Pancreas (tissue), 10 donors: ENCODE measurements around the gene GNMT. TPM values are rescaled to one million over a fixed set of nuclear protein-coding genes. Genes with fewer than 3 reads are reported as not detected.
"Not testable (repeated sequence)": the region's sequence is repeated elsewhere in the genome, so short reads cannot be mapped to it uniquely, and the experiment has no call there.

ENCODE experiments used
- ATAC-seq, 4 donors: fragments of 200-7000 bp; cut with Tn5 transposase; one replicate each; pipeline versions ENCODE4 v1.8.0 to v1.9.1; 2020; ENCODE audit warnings: mild to moderate bottlenecking in 4 of 4, moderate library complexity in 4 of 4
- DNase-seq, 6 donors: peaks; one replicate each; pipeline ENCODE4 v3.0.0-alpha.2; 2020
- FAIRE-seq: peaks from 2 replicates; lab custom pipeline; 2012; peaks lifted over from hg19 to GRCh38; lab: Jason Lieb, UNC
- H3K27ac ChIP-seq, 4 donors: fragments of 200-600 bp; sonication (generic); 1 replicate in 3 of 4; 2 replicates in 1 of 4; pipeline versions ENCODE4 v1.5.0 to v1.8.0; 2020
- H3K27me3 ChIP-seq, 4 donors: fragments of 200-600 bp; one replicate each; pipeline ENCODE4 v1.8.0; 2021
- H3K36me3 ChIP-seq, 3 donors: fragments of 200-600 bp; sonication (generic) in 1 of 3; one replicate each; pipeline versions ENCODE4 v1.5.0 to v1.8.0; 2020 to 2021
- H3K4me1 ChIP-seq, 3 donors: fragments of 200-600 bp; one replicate each; pipeline ENCODE4 v1.8.0; 2021
- H3K4me3 ChIP-seq, 4 donors: fragments of 200-600 bp; sonication (generic) in 2 of 4; one replicate each; pipeline versions ENCODE4 v1.5.0 to v1.8.0; 2020 to 2021
- H3K9me3 ChIP-seq, 4 donors: fragments of 200-600 bp; one replicate each; pipeline ENCODE4 v1.8.0; 2021
- CTCF ChIP-seq, 4 donors: fragments of 200-600 bp; sonication (generic) in 3 of 4; IDR thresholded peaks; one replicate each; pipeline versions ENCODE4 v1.5.0 to v1.8.0; 2021; ENCODE audit warnings: antibody characterized with exemption in 4 of 4
- WGBS, 2 donors: extraction: QIAGEN DNeasy Blood & Tissue Kit; methylation state at CpG; one replicate each; pipeline ENCODE4 v1.1.7; 2013; 5-methylcytosine and 5-hydroxymethylcytosine counted together
- intact Hi-C, 3 donors: fragments of 100-400 bp; cut with DNase I; formaldehyde crosslinking; loops; one replicate each; pipeline versions ENCODE4 v1.11.1 to v1.14.2; 2022
- polyA plus RNA-seq, 2 donors: library from polyadenylated mRNA; stranded (reverse); fragments of 200-250 nt; gene quantifications; one replicate each; pipeline ENCODE4 v1.2.3, GENCODE V29; 2013
- total RNA-seq, 6 donors: library from RNA; stranded (reverse); fragmentation: NEBNext Ultra II Directional in 4 of 6; extraction: Animal tissue kit (Norgen Biotek cat#: 25700) in 4 of 6; gene quantifications; one replicate each; pipeline versions ENCODE4 v1.2.1 to v1.2.4, GENCODE V29; 2021 to 2023
- donor health status: healthy with polysubstance abuse.
- donor health status: DM: no; HTN: no; CAD: no; lungs with moderate emphysema.
- donor health status: DM: no; HTN: no; CAD: no.
- donor health status: control.
- donor health status: control.
- donor health status: Bipolar disorder and iron deficiency.
- donor health status: DM: yes; HTN: yes; CAD: no.
- donor health status: DM: no; HTN: no; CAD: no.
- donor health status: DM: no; HTN: no; CAD: no.
- donor health status: DM: yes; HTN: yes; CAD: no.

Gene GNMT
- total and polyA plus RNA-seq, 8 donors: 19.0 to 443 (median 102) TPM

- TF ChIP-seq CTCF (IDR thresholded peaks at IDR 0.05): no peak
- FAIRE-seq (no peak), ATAC-seq (no peak), DNase-seq (no peak)
- intact Hi-C loops: no loop called here
- Histone ChIP-seq H3K27me3 (no peaks in the 10 kb centered on the region), H3K4me3 (no peak overlapping the region), H3K4me1 (peaks cover 0 to 7% (median 0%) of the 10 kb centered on the region in 3 donors), H3K9me3 (no peaks in the 10 kb centered on the region), H3K27ac (no peak overlapping the region), H3K36me3 (no peaks in the 10 kb centered on the region)
- WGBS, 2 donors: 56 to 69% methylated on average over 5 of the region's 5 CpGs
Measured at GRCh38 chr6:42987533-42988451, 27.2 kb downstream of the GNMT start.

DNA sequence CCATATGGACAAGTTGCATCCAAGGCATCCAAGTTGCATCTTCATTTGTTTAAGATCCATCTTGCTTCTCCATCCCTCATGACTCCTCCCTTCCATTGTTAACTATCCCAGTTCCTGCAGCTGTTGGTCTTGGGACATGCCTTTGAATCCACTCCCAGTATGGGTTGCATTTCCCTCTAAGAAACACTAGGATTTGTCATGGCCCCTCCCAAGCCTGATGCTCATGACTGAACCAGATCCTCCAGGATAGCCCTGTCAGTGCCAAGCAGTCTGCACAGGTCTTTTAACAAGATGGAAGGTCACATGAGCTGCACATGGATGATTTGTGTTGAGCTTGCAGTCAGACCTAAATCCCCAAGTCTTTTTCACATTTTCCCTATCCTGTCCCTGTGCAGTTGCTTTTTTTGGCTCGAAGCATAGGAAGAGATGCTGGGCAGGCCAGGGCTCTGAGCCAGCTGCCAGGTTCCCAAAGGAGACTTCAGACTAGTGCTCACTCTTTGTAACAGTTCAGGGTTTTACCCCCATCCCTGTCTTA, 28.0 kb downstream of the GNMT start:
- Histone ChIP-seq H3K4me3 (no peak overlapping the region), H3K4me1 (peaks cover 0 to 7% (median 0%) of the 10 kb centered on the region in 3 donors), H3K27me3 (no peaks in the 10 kb centered on the region), H3K36me3 (no peaks in the 10 kb centered on the region), H3K27ac (no peak overlapping the region), H3K9me3 (no peaks in the 10 kb centered on the region)
- WGBS, 2 donors: 19 to 25% methylated on average over 1 of the region's 1 CpG
- FAIRE-seq (no peak), DNase-seq (no peak), ATAC-seq (no peak)
- intact Hi-C loops: no loop called here
- no peak for TF ChIP-seq CTCF (IDR thresholded peaks at IDR 0.05)

DNA sequence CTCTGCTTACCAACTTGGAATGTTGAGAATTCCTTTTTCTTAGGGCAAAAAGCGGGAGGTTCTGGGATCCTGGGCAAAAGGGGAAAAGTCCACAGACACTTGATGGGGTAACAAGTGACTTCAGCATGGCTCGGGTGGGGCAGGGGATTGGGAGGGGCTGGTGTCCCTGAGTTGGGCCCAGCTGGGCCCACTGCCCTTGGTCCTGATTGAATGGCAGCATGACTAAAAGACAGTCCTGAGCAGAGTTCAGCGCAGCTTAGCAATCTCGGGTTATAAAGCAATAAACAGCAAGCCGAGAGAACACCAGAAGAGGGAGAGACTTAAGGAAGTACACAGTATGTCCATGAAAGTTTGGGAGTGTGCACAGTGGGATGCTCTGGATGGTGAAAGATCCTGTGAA, 29.4 kb downstream of the GNMT start:
- no peak overlapping the region for H3K4me3 ChIP-seq
- DNase-seq: no peak
- H3K36me3 ChIP-seq: no peaks in the 10 kb centered on the region
- no peak for ATAC-seq
- intact Hi-C loops: no loop called here
- H3K4me1 ChIP-seq: peaks cover 0 to 7% (median 0%) of the 10 kb centered on the region in 3 donors
- no peaks in the 10 kb centered on the region for H3K27me3 ChIP-seq
- WGBS, 2 donors: 87 to 96% methylated on average over 5 of the region's 5 CpGs
- TF ChIP-seq CTCF (IDR thresholded peaks at IDR 0.05): no peak
- H3K27ac ChIP-seq: no peak overlapping the region
- no peak for FAIRE-seq
- no peaks in the 10 kb centered on the region for H3K9me3 ChIP-seq

GRCh38 chr6:42993445-42993844, 32.9 kb downstream of the GNMT start:
- no peak overlapping the region for H3K27ac ChIP-seq
- no peaks in the 10 kb centered on the region for H3K4me1 ChIP-seq
- no peak overlapping the region for H3K4me3 ChIP-seq
- ATAC-seq (no peak), DNase-seq (no peak), FAIRE-seq (no peak)
- H3K9me3 ChIP-seq: no peaks in the 10 kb centered on the region
- WGBS, 2 donors: 89 to 100% methylated on average over 2 of the region's 2 CpGs
- H3K36me3 ChIP-seq: no peaks in the 10 kb centered on the region
- intact Hi-C loops: no loop called here
- TF ChIP-seq CTCF (IDR thresholded peaks at IDR 0.05): no peak
- H3K27me3 ChIP-seq: no peaks in the 10 kb centered on the region

DNA sequence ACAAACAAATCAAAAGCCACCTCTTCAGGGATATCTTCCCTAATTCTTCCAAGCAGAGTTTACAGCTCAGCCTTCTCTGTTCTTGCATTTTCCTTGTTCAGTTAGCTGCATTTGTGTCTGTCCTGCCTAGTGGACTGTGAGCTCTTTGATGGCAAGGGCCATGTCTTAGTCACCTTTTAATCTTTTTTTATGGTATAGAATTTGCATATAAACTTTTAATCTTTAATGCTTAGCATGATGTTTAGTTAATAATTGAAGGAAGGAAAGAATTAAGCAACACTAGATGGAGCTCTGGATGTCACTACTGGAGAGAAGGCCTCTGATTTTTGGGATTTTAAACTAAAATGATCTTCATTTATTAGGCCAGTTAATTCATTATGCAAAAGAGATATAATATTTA, 36.0 kb downstream of the GNMT start:
- Histone ChIP-seq H3K36me3 (no peaks in the 10 kb centered on the region), H3K4me3 (no peak overlapping the region), H3K4me1 (no peaks in the 10 kb centered on the region), H3K9me3 (no peaks in the 10 kb centered on the region), H3K27ac (no peak overlapping the region), H3K27me3 (no peaks in the 10 kb centered on the region)
- no peak for DNase-seq
- ATAC-seq: no peak
- FAIRE-seq: no peak
- TF ChIP-seq CTCF (IDR thresholded peaks at IDR 0.05): no peak
- intact Hi-C loops: no loop called here

GRCh38 chr6:42998205-42998604, 37.7 kb downstream of the GNMT start:
- DNase-seq, H3K27me3 ChIP-seq, H3K4me1 ChIP-seq, H3K4me3 ChIP-seq, H3K27ac ChIP-seq, H3K36me3 ChIP-seq, FAIRE-seq, H3K9me3 ChIP-seq, ATAC-seq, intact Hi-C loops: not testable (repeated sequence)
- WGBS, 2 donors: 83 to 85% methylated on average over 9 of the region's 9 CpGs
